ENCODE results near the gene MRPL50. TPM values are rescaled to one million over a fixed set of nuclear protein-coding genes. Genes with fewer than 3 reads are reported as not detected.

The MRPL50 gene
- polyA plus RNA-seq, 2 of the 4 experiments (the other 2 are of a cell fraction) = 24.7 to 42.5 TPM

GRCh38 chr9:101409079-101409477, 10.7 kb upstream of the MRPL50 start:
- 88% methylated on average over 4 of the region's 4 CpGs for WGBS (ENCODE audit: missing lambda C conversion rate)
- POLR2A ChIA-PET = interaction anchor here (1.5 kb wide), 1 partner anchor 11 kb away, joined by 8 read pairs; the partner anchor contains the start of genes MRPL50 and ZNF189
- FAIRE-seq (no peak), DNase-seq (ENCODE audit: low read depth in 1 of 2, low spot score in 1 of 2) (peak in 1 of 2 experiments; percentile 45), ATAC-seq (no peak; a peak in 1 of 6 replicates)
- Histone ChIP-seq H3K4me1 (no peaks in the 10 kb centered on the region), H3K4me2 (no peak overlapping the region), H3K27ac (no peak overlapping the region), H3K4me3 (no peak overlapping the region), H3K9me3 (peaks cover 96% of the 10 kb centered on the region)
- 0 out of 2 replicates have a peak, but pooled peaks have one; percentile 41 for TF ChIP-seq GATA3 (IDR thresholded peaks at IDR 0.05; ENCODE audit: borderline replicate concordance)
- TF ChIP-seq KDM1A (IDR thresholded peaks at IDR 0.05; ENCODE audit: low read depth) = peak; percentile 32; the same call in 1 of the 2 replicates
- TF ChIP-seq POLR2AphosphoS2 (conservative IDR thresholded peaks at IDR 0.05; ENCODE audit: low read length) = no peak
- peak; percentile 21; the same call in 1 of the 2 replicates for TF ChIP-seq HES2 (IDR thresholded peaks at IDR 0.05)
- CTCF ChIA-PET = interaction anchor here (0.9 to 2.2 kb wide), 5 partner anchors 11 to 22 kb away, joined by 3 to 9 read pairs (median 4); partner anchors contain the start of gene MRPL50

GRCh38 chr9:101408374-101409078, 10.1 kb upstream of the MRPL50 start:
- no peak for TF ChIP-seq EHF (CRISPR knock-in tag; IDR thresholded peaks at IDR 0.05)
- no peak for TF ChIP-seq RARB (CRISPR knock-in tag; IDR thresholded peaks at IDR 0.05)
- TF ChIP-seq HES2 (IDR thresholded peaks at IDR 0.05) = no peak
- no peak for TF ChIP-seq POLR2AphosphoS2 (conservative IDR thresholded peaks at IDR 0.05; ENCODE audit: low read length)
- no peak for TF ChIP-seq PBX3 (IDR thresholded peaks at IDR 0.05)
- ChIA-PET CTCF (interaction anchor here (0.9 to 2.2 kb wide), 5 partner anchors 11 to 23 kb away, joined by 3 to 9 read pairs (median 4); partner anchors contain the start of gene MRPL50), POLR2A (interaction anchor here (1.5 kb wide), 1 partner anchor 10 kb away, joined by 8 read pairs; the partner anchor contains the start of genes MRPL50 and ZNF189)
- Histone ChIP-seq H3K4me3 (no peak overlapping the region), H3K4me2 (no peak overlapping the region), H3K27ac (no peak overlapping the region), H3K9me3 (peaks cover 97% of the 10 kb centered on the region), H3K4me1 (no peaks in the 10 kb centered on the region)
- FAIRE-seq (no peak), ATAC-seq (no peak), DNase-seq (ENCODE audit: low read depth in 1 of 2, low spot score in 1 of 2) (peak in 1 of 2 experiments; percentile 27)
- 91% methylated on average over 5 of the region's 5 CpGs for whole genome bisulfite sequencing (ENCODE audit: missing lambda C conversion rate)

GRCh38 chr9:101403516-101404285, 5.3 kb upstream of the MRPL50 start:
- peak; percentile 32 for FAIRE-seq
- CTCF ChIA-PET = interaction anchor here (1.0 to 2.8 kb wide), 2 partner anchors 45 to 87 kb away, joined by 3 to 10 read pairs; no protein-coding TSS in a partner anchor
- Histone ChIP-seq H3K9me3 (peaks cover 89% of the 10 kb centered on the region), H3K4me3 (no peak overlapping the region), H3K4me2 (no peak overlapping the region), H3K27ac (no peak overlapping the region), H3K4me1 (peaks cover 5% of the 10 kb centered on the region; the same call in 1 of the 3 replicates)
- POLR2A ChIA-PET = no interaction called here
- DNase-seq (ENCODE audit: low read depth in 1 of 2, low spot score in 1 of 2) = no peak
- ATAC-seq = no peak
- 0 out of 2 replicates have a peak, but pooled peaks have one; percentile 31 for TF ChIP-seq NFE2L2 (conservative IDR thresholded peaks at IDR 0.05; ENCODE audit: low read length)
- TF ChIP-seq MAFK (IDR thresholded peaks at IDR 0.05; ENCODE audit: partially characterized antibody) = no peak
- 86% methylated on average over 9 of the region's 9 CpGs for WGBS (ENCODE audit: missing lambda C conversion rate)

GRCh38 chr9:101400120-101400519, 1.7 kb upstream of the MRPL50 start:
- peak overlapping the region; percentile 94 for H3K4me2 ChIP-seq
- WGBS (ENCODE audit: missing lambda C conversion rate) = 79% methylated on average over 5 of the region's 5 CpGs
- peaks cover 64% of the 10 kb centered on the region for H3K9me3 ChIP-seq
- peaks cover 10% of the 10 kb centered on the region; the same call in 1 of the 3 replicates for H3K4me1 ChIP-seq
- ChIA-PET POLR2A (no interaction called here), CTCF (interaction anchor here (0.6 to 1.4 kb wide), 3 partner anchors 13 to 49 kb away, joined by 3 read pairs; no protein-coding TSS in a partner anchor)
- peak overlapping the region in 1 of 2 experiments; percentile 80; a peak in 1 of 6 replicates for H3K27ac ChIP-seq
- no peak overlapping the region; the same call in 2 of the 3 replicates for H3K4me3 ChIP-seq
- FAIRE-seq = no peak
- DNase-seq (ENCODE audit: low read depth in 1 of 2, low spot score in 1 of 2) = no peak
- TF ChIP-seq BCL3 (IDR thresholded peaks at IDR 0.05) (no peak), EP300 (IDR thresholded peaks at IDR 0.05) (no peak), FOSL2 (IDR thresholded peaks at IDR 0.05) (no peak), FOSL2 (CRISPR knock-in tag; IDR thresholded peaks at IDR 0.05) (no peak), NFE2L2 (conservative IDR thresholded peaks at IDR 0.05; ENCODE audit: low read length) (no peak), RFX5 (IDR thresholded peaks at IDR 0.05) (no peak), HOXA7 (CRISPR knock-in tag; IDR thresholded peaks at IDR 0.05) (no peak)
- no peak for ATAC-seq

Data from A549 (cell line).